H1 (cell line): ENCODE results near the gene CBS.

Experiments used
- ATF2 ChIP-seq: IDR thresholded peaks from 2 replicates; pipeline ENCODE4 v1.6.1; 2012; ENCODE audit warnings: low read length, inconsistent platforms
- CEBPB ChIP-seq: IDR thresholded peaks from 2 replicates; pipeline ENCODE4 v1.6.1; 2012; ENCODE audit warnings: low read depth, low read length
- CTCF ChIP-seq, 3 experiments: IDR thresholded peaks; 1 replicate in 2 of 3; 2 replicates in 1 of 3; pipeline versions ENCODE4 v1.5.1 to v1.6.1; 2011; ENCODE audit warnings: low read length in 3 of 3, mild to moderate bottlenecking in 3 of 3, inconsistent platforms in 2 of 3, low read depth in 1 of 3, moderate library complexity in 1 of 3; ENCODE audit not compliant: insufficient read depth in 1 of 3; ENCODE audit errors: control extremely low read depth in 1 of 3
- E2F6 ChIP-seq: IDR thresholded peaks from 2 replicates; pipeline ENCODE4 v1.6.1; 2012; ENCODE audit warnings: inconsistent platforms
- EGR1 ChIP-seq: IDR thresholded peaks from 2 replicates; pipeline ENCODE4 v1.6.1; 2011; ENCODE audit warnings: low read depth, low read length, borderline replicate concordance
- HDAC6 ChIP-seq: IDR thresholded peaks from one replicate; pipeline ENCODE4 v1.7.1; 2012; ENCODE audit warnings: low read depth, mild to moderate bottlenecking, inconsistent platforms, low read length, moderate library complexity
- PHF8 ChIP-seq: fragments of 200-600 bp; sonication (generic); conservative IDR thresholded peaks from 2 replicates; pipeline ENCODE4 v1.7.1; 2012; ENCODE audit warnings: low read depth, mild to moderate bottlenecking, inconsistent platforms, low read length, moderate library complexity
- POLR2AphosphoS5 ChIP-seq: IDR thresholded peaks from 2 replicates; pipeline ENCODE4 v1.6.1; 2011; ENCODE audit warnings: low read depth, low read length
- RFX5 ChIP-seq: IDR thresholded peaks from 2 replicates; pipeline ENCODE4 v1.6.1; 2011; ENCODE audit warnings: low read depth, low read length, improper control_type of control experiment, borderline replicate concordance
- TAF1 ChIP-seq: IDR thresholded peaks from 2 replicates; pipeline ENCODE4 v1.6.1; 2011; ENCODE audit warnings: mild to moderate bottlenecking, low read depth, low read length
- TBP ChIP-seq: IDR thresholded peaks from 2 replicates; pipeline ENCODE4 v1.6.1; 2011; ENCODE audit warnings: low read depth, low read length, improper control_type of control experiment
- TEAD4 ChIP-seq: IDR thresholded peaks from 2 replicates; pipeline ENCODE4 v1.6.1; 2012; ENCODE audit warnings: low read depth, low read length, inconsistent platforms, mixed read lengths
- USF2 ChIP-seq: IDR thresholded peaks from 2 replicates; pipeline ENCODE4 v1.6.1; 2011; ENCODE audit warnings: low read length, improper control_type of control experiment
- ZNF274 ChIP-seq: IDR thresholded peaks from 2 replicates; pipeline ENCODE4 v1.7.0; 2012; ENCODE audit warnings: low read length, borderline replicate concordance; ENCODE audit errors: extremely low read depth

GRCh38 chr21:43024439-43025136, 51.0 kb downstream of the CBS start:
- no peak for TF ChIP-seq CTCF (IDR thresholded peaks at IDR 0.05; ENCODE audit: control extremely low read depth in 1 of 3, insufficient read depth in 1 of 3, low read depth in 1 of 3, low read length in 3 of 3)
- TF ChIP-seq USF2: no peak
- no peak for TF ChIP-seq EGR1
- no peak for TF ChIP-seq POLR2AphosphoS5
- TF ChIP-seq RFX5: no peak
- TF ChIP-seq E2F6: no peak
- TF ChIP-seq TBP: no peak
- no peak for TF ChIP-seq HDAC6
- TF ChIP-seq ATF2: no peak
- TF ChIP-seq PHF8: no peak
- TF ChIP-seq TAF1: no peak
- no peak for TF ChIP-seq TEAD4
- TF ChIP-seq ZNF274: no peak
- no peak for TF ChIP-seq CEBPB
